Measurements from ENCODE around the gene USP48.
"Not testable (repeated sequence)": the region's sequence is repeated elsewhere in the genome, so short reads cannot be mapped to it uniquely, and the experiment has no call there.

Gene USP48

GRCh38 chr1:21771672-21772071 lies 11.3 kb downstream of the USP48 start:
- not testable (repeated sequence) for DNase-seq

- DNase-seq: not testable (repeated sequence)
Measured at GRCh38 chr1:21770602-21771001, 12.3 kb downstream of the USP48 start.

GRCh38 chr1:21770201-21770600 lies 12.7 kb downstream of the USP48 start:
- DNase-seq: no peak

GRCh38 chr1:21767106-21767505 lies 15.8 kb downstream of the USP48 start:
- not testable (repeated sequence) for DNase-seq

- DNase-seq: no peak
Measured at GRCh38 chr1:21766210-21766609, 16.7 kb downstream of the USP48 start.

- peak; percentile 98 for DNase-seq
Measured at GRCh38 chr1:21764615-21765423, 18.1 kb downstream of the USP48 start.

- DNase-seq: no peak
Measured at GRCh38 chr1:21763694-21764419, 19.1 kb downstream of the USP48 start.

GRCh38 chr1:21763236-21763635 lies 19.7 kb downstream of the USP48 start:
- DNase-seq: no peak

GRCh38 chr1:21762022-21762404 lies 20.9 kb downstream of the USP48 start:
- no peak for DNase-seq

- DNase-seq: no peak
Measured at GRCh38 chr1:21761052-21761451, 21.9 kb downstream of the USP48 start.

GRCh38 chr1:21759818-21760217 lies 23.1 kb downstream of the USP48 start:
- DNase-seq: no peak

- no peak for DNase-seq
Measured at GRCh38 chr1:21759182-21759581, 23.8 kb downstream of the USP48 start.

- DNase-seq: no peak
Measured at GRCh38 chr1:21758614-21759013, 24.3 kb downstream of the USP48 start.

- no peak for DNase-seq
Measured at GRCh38 chr1:21756393-21757089, 26.4 kb downstream of the USP48 start.

- DNase-seq: no peak
Measured at GRCh38 chr1:21755067-21755466, 27.9 kb downstream of the USP48 start.

GRCh38 chr1:21754583-21754982 lies 28.4 kb downstream of the USP48 start:
- DNase-seq: no peak

GRCh38 chr1:21752186-21752585 lies 30.8 kb downstream of the USP48 start:
- no peak for DNase-seq

- DNase-seq: no peak
Measured at GRCh38 chr1:21751281-21751680, 31.7 kb downstream of the USP48 start.

- no peak for DNase-seq
Measured at GRCh38 chr1:21750841-21751240, 32.1 kb downstream of the USP48 start.

- no peak for DNase-seq
Measured at GRCh38 chr1:21749859-21750468, 33.0 kb downstream of the USP48 start.

- no peak for DNase-seq
Measured at GRCh38 chr1:21749109-21749508, 33.8 kb downstream of the USP48 start.

GRCh38 chr1:21743476-21743875 lies 39.5 kb downstream of the USP48 start:
- DNase-seq: no peak

- no peak for DNase-seq
Measured at GRCh38 chr1:21742578-21742977, 40.4 kb downstream of the USP48 start.

All from fibroblast of skin of back (primary cell).